ENCODE measurements around the gene PRDM11. TPM values are rescaled to one million over a fixed set of nuclear protein-coding genes. Genes with fewer than 3 reads are reported as not detected.

Gene PRDM11
- total RNA-seq, 1 donor from 2014 or later, result 21.6 TPM

GRCh38 chr11:45267652-45268299 is 121.3 kb downstream of the PRDM11 start:
- intact Hi-C loops (cut with DNase I), result no loop called here
- DNase-seq (ENCODE audit: low spot score) (no peak), ATAC-seq (no peak)

DNA sequence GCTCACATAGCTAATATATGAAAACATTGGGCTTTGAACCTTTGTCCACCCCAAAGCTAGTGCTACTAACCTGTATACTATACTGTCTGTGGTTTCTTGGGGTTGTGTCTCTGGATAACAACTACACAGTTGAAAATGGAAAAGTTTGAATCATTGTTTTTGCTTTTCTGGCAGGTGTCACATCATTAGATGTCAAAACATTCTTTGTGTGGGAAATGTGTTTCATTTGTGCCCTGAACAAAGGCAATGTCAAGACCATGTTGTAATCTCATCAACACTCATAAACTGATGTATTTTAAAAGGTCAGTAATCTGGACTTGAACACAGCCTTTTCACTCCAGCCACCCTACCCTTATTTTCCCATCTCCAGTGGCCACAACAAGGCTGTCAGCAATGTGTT is 123.2 kb downstream of the PRDM11 start:
- no peak for DNase-seq (ENCODE audit: low spot score)
- no peak for ATAC-seq
- intact Hi-C loops (cut with DNase I), result no loop called here

GRCh38 chr11:45270946-45271716 is 124.7 kb downstream of the PRDM11 start:
- no peak for DNase-seq (ENCODE audit: low spot score)
- intact Hi-C loops (cut with DNase I), result no loop called here
- no peak for ATAC-seq

DNA sequence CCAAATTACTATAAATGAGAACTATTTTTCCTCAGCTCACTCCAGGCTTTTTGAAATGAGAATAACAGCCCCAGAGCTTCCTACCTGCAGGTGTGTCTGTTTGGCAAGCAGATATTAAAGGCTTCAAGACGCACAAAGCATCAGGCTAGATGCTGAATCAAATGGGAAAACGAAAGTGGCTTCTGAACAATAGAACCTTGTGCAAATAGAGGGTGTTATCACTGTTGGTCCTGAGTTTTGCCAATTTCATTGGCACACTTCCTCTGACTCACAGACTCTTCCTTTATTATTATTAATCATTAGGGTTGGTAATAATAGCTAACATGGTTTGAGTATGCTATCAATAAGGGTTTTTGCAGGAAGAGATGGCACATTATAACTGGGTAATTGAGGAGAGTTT is 126.3 kb downstream of the PRDM11 start:
- ATAC-seq (no peak), DNase-seq (ENCODE audit: low spot score) (no peak)
- intact Hi-C loops (cut with DNase I), result no loop called here

DNA sequence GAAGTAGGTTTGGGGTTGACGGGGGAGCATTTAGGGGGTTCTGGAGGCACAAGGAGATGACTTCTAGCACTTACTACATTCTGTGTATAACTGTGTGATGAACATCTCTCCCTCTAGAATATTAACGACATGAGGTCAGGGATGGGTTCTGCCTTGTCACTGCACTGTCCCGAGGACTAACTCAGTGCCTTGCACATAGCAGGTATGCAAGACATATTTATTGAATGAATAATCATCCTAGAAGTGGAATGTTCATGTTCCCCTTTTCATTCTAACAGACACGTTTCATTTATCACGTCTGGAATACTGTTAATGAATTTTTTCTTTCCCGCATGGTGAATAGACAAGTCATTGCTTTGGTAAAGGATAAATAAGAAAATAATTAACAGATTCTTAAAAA is 127.1 kb downstream of the PRDM11 start:
- ATAC-seq (no peak), DNase-seq (ENCODE audit: low spot score) (no peak)
- intact Hi-C loops (cut with DNase I), result no loop called here

DNA sequence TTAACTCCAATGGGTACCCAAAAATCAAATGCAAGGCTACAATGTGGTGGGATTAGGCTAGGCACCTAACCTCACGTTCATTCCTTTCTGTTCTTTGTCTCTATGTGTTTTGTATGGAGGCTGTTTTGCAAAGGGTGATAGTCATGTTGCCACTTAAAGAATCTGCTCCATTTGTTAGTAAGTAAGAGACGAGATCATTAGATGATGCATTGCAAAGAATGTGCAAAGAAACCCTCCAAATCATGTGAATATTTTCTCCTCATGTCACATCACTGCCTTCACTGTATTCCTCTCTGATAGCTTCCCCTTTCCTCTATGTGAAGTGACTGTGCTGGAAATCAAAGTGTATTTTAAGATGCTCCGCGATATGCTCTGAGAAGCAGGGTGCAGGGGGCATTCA is 127.8 kb downstream of the PRDM11 start:
- ATAC-seq (no peak), DNase-seq (ENCODE audit: low spot score) (no peak)
- intact Hi-C loops (cut with DNase I), result no loop called here

DNA sequence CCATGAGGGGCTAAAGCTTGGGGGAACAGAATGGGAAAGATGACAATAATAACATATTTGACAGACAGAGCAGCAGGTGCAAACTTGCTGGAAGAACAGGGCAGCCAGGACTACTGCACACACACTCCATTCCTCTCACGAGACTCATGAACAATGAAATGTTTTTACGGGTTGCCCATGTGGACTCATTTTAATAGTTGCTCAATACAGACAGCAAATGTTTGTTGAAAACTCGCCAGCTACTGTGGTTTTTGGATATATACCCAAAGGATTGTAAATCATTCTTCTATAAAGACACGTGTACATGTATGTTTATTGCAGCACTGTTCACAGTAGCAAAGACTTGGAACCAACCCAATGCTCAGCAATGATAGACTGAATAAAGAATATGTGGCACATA is 129.4 kb downstream of the PRDM11 start:
- no peak for DNase-seq (ENCODE audit: low spot score)
- intact Hi-C loops (cut with DNase I), result no loop called here
- no peak for ATAC-seq

DNA sequence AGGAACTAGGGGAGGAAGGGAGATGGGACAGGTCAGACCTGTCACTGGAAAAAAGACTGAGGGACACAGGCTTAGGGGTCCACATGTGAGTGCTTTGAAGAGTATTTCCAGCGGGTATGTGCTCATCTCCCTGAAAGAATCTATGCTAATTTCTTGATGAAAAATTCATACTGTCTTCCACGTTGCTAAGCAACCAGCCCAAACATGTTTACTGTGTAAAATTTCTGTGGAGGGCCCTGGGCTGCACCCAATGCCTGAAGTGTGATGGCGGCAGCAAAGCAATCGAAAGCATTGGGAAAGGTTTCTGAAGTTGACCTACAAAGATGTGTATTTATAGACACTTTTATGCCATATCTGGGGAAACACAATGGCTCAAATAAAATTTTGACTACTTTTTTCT is 132.3 kb downstream of the PRDM11 start:
- intact Hi-C loops (cut with DNase I), result no loop called here
- DNase-seq (ENCODE audit: low spot score) (no peak), ATAC-seq (no peak)

- DNase-seq (ENCODE audit: low spot score) (no peak), ATAC-seq (no peak)
- intact Hi-C loops (cut with DNase I), result no loop called here
Observed at GRCh38 chr11:45279645-45280044, 133.2 kb downstream of the PRDM11 start.

GRCh38 chr11:45280449-45280848 is 134.0 kb downstream of the PRDM11 start:
- no peak for DNase-seq (ENCODE audit: low spot score)
- no peak for ATAC-seq
- intact Hi-C loops (cut with DNase I), result no loop called here

DNA sequence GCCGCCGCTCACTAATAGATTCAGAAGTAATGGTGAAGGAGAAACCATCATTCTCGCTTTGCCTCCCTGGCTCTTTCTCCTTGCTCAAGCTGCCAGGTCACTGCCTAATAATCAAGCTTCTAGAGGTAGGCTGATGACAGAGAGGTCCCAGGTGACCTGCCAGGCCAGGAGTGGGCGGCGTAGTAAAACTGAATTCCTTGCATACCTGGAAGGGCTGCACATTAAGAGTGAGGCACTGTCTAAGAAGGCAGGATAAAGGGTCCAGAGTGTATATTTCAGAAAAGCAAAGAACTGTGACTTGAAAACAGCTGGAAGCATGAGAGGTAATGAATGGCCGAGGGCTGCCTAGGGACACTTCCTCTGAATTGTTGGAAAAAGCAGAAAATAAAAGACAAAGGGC is 135.6 kb downstream of the PRDM11 start:
- DNase-seq (ENCODE audit: low spot score) (no peak), ATAC-seq (no peak)
- intact Hi-C loops (cut with DNase I), result no loop called here

Other genes with a start within 250 kb of the PRDM11 start
- gene TP53I11, start 195.8 kb upstream of the PRDM11 start, total RNA-seq, result 101 TPM
- gene SYT13, start 139.7 kb downstream of the PRDM11 start, total RNA-seq, result not detected

All from sciatic nerve (tissue), 2 donors.